HG02970 (cell line): ENCODE data around the gene IQGAP1.
"Not testable (repeated sequence)": the region's sequence is repeated elsewhere in the genome, so short reads cannot be mapped to it uniquely, and the experiment has no call there.

ENCODE experiments used
- ATAC-seq: cut with Tn5 transposase; IDR thresholded peaks from one replicate; pipeline ENCODE4 v1.9.1; 2021; ENCODE audit warnings: mild to moderate bottlenecking, moderate library complexity, moderate number of reproducible peaks; ENCODE audit not compliant: unreplicated experiment, low FRiP score

Gene IQGAP1

DNA sequence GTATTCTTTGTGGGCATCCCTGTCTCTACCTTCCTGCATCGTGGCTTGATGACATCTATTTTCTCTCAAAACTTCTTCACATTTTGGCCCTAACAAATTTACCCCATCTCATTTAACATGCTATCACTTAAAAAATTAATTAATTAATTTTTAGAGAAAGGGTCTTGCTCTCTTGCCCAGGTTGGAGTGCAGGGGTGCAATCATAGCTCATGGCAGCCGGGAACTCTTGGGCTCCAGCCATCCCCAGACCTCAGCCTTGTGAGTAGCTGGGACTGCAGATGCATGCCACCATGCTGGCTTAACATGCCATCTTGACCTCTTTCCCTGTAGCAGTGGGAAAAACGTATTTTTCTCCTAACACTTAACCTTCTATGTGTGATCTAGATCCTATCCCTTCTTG is 20.6 kb downstream of the IQGAP1 start:
- ATAC-seq: no peak

DNA sequence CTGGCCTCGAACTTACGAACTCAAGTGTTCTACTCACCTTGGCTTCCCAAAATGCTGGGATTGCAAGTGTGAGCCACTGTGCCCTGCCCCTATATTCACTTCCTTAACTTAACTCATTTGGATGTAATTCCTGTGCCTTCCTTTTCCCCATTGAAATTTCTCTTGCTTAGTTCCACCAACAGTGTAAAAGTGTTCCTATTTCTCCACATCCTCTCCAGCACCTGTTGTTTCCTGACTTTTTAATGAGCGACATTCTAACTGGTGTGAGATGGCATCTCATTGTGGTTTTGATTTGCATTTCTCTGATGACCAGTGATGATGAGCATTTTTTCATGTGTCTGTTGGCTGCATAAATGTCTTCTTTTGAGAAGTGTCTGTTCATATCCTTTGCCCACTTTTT is 21.5 kb downstream of the IQGAP1 start:
- ATAC-seq: not testable (repeated sequence)

DNA sequence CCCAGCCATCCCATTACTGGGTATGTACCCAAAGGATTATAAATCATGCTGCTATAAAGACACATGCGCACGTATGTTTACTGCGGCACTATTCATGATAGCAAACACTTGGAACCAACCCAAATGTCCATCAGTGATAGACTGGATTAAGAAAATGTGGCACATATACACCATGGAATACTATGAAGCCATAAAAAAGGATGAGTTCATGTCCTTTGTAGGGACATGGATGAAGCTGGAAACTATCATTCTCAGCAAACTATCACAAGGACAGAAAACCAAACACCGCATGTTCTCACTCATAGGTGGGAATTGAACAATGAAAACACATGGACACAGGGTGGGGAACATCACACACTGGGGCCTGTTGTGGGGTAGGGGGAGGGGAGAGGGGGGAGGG is 22.3 kb downstream of the IQGAP1 start:
- ATAC-seq: not testable (repeated sequence)

GRCh38 chr15:90411176-90411575 is 23.1 kb downstream of the IQGAP1 start:
- ATAC-seq: no peak

DNA sequence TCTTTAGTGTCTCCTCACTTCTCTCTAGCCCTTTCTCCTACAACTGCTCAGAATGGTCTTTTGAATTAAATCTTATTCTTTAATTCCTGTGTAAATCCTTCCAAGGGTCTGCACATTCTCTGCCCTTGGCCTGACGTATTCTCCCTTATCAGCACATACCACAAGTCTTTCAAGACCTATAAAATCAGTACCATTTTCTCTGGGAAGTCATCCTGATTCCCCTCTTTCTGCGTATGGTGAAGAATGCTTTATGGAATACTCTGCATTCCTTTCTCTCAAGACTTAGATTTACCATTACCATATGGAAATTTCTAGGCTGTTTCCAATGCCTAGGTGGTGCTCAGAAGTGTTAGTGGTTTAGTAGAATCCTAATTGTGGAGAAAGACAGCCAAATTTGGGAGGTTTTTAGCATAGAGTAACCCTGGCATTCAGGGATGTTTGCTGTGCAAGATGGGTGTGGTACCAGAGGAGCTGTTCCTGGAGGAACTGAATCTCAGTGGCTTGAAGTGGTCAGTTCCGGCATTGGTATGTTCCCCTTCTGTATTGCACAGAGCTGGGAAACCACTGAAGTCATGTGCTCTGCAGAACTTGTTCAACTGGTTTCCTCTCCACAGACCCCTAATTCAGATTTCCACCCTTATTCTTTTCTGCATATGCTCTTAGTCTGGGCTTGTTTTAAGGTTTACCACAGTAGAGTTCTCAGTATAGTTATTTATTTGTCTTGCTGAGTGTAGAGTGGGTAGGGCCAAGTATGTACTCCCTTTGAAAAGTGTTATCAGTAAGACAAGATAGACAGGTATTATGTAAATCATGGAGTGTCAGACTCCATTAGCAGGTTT is 24.5 kb downstream of the IQGAP1 start:
- ATAC-seq: no peak

- no peak for ATAC-seq
These were observed 25.7 kb downstream of the IQGAP1 start for GRCh38 chr15:90413411-90414379.

DNA sequence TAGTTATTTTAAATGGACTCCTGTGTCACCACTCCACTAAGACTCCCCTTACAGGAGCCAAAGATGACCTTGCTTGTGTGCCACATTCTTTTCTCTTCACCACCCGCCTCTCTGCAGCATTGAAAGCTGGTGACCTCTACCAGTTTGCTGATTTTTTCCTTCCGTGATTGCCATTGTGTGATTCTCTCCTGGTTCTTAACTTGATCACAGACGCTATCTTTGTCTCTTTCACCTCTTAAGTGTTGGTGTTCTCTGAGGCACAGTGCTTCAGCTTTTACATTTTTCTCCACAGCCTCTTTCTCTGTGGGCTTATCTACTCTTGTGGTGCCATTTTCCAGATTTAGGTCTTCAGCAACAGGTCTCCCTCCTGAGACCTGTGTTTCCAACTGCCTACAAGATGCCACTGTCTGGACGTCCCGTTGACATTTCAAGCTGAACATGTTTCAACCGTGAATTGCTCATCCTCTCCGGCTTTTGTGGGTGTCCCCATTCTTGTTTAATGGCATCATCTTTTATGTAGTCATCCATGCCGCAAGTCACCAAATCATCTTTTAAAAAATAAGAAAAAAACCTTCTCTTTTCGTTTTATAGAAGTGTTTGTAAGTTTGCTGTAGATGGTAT is 26.5 kb downstream of the IQGAP1 start:
- ATAC-seq: no peak

GRCh38 chr15:90416052-90416451 is 28.0 kb downstream of the IQGAP1 start:
- ATAC-seq: not testable (repeated sequence)

GRCh38 chr15:90418627-90419026 is 30.6 kb downstream of the IQGAP1 start:
- ATAC-seq: no peak

GRCh38 chr15:90419206-90419605 is 31.2 kb downstream of the IQGAP1 start:
- ATAC-seq: no peak

DNA sequence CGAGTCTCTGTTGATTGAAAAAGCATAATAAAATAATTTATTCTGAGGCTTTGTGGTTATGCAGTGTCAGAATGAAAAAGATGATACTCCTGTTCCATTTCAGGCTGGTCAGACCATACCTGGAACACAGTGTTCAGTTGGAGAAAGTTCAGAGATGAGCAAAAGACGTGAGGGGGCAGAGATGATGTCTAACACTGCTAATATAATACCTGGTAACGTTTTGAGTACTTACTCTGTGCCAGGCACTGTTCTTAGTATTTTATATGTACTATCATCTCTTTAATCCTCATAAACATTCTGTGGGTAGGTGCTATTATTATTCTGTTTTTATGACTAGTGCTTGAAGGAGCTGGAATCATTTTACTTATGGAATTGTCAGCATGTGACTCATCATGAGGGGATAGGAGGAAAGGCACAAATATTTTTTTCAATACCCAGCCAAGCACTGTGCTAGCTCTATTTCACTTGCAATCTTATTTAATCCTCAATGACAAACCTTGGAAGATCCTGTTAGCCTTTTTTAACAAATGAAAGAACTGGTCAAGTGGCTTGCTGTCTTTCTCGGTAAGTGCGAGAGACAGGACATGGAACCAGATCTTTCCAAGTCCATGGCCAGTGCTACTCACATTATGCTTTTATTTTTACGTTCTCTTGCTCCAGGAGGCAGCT is 31.8 kb downstream of the IQGAP1 start:
- ATAC-seq: no peak

GRCh38 chr15:90420451-90420850 is 32.4 kb downstream of the IQGAP1 start:
- no peak for ATAC-seq

DNA sequence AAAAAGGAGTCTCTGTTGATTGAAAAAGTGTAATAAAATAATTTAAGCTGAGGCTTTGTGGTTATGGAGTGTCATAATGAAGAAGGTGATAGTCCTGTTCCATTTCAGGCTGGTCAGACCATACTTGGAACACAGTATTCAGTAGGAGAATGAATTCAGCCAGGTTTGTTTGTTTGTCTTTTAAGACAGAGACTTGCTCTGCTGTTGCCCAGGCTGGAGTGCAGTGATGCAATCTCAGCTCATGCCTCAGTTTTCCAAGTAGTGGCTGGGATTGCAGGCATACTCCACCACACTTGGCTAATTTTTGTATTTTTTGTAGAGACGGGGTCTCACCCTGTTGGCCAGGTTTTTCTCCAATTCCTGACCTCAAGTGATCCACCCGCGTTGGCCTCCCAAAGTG is 33.5 kb downstream of the IQGAP1 start:
- ATAC-seq: no peak

GRCh38 chr15:90422043-90422442 is 34.0 kb downstream of the IQGAP1 start:
- no peak for ATAC-seq

GRCh38 chr15:90422936-90423335 is 34.9 kb downstream of the IQGAP1 start:
- ATAC-seq: no peak

GRCh38 chr15:90423801-90424319 is 35.8 kb downstream of the IQGAP1 start:
- ATAC-seq: no peak

DNA sequence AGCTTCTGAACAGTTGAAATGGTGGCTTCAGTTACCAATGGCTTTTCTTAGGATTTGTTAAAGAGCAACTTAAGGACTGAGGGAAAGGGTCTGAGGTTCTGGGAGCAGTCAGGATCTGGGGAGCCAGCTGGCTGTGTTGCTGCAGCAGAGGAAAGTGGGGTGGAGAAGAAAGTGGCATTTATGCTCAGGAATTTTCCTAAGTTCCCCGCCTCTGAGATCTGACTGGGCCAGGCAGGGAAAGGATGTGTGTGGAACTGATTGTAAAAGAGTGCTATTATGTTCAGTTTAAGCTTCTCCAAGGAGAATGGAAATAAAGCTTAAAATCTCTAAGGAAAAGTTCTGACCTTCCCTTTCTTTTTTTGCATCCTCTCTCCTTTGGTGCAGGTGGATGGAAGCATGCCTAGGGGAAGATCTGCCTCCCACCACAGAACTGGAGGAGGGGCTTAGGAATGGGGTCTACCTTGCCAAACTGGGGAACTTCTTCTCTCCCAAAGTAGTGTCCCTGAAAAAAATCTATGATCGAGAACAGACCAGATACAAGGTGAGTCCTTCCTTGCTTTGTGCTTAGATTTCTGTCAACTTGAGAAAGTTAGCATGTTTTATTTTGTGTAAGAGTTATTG is 37.8 kb downstream of the IQGAP1 start:
- ATAC-seq: no peak

GRCh38 chr15:90427185-90427584 is 39.1 kb downstream of the IQGAP1 start:
- no peak for ATAC-seq

DNA sequence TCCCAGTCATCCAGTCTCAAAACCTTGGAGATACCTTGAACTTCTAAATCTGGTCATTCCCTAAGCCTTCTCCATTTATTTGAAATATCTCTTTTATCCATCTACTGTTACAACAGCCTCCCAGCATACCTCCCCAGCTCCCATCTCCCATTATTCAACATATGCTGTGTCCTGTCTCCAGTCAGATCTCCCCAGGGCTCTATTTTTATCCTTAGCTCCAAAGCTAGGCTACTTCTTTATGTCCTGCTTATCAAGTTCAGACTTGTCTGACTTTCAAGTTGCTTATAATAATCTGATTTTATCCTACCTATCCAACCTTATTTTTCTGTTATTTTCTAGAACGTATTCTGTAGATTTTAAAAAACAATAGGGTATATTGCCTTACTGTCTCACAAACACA is 44.2 kb downstream of the IQGAP1 start:
- ATAC-seq: no peak
